M059J (cell line): ENCODE results near the gene KCNB1. TPM values are rescaled to one million over a fixed set of nuclear protein-coding genes. Genes with fewer than 3 reads are reported as not detected.

Source experiments
- DNase-seq: peaks from one replicate; pipeline ENCODE4 v3.0.0-alpha.2; 2012; ENCODE audit warnings: low read depth
- total RNA-seq: library from RNA; depleted of rRNA; stranded (reverse); fragments of >200 nt; shearing (Covaris generic); gene quantifications from 2 replicates; pipeline ENCODE4 v1.2.3, GENCODE V29; 2014

Gene KCNB1
- total RNA-seq, 1 experiment from 2014 or later, result not detected

DNA sequence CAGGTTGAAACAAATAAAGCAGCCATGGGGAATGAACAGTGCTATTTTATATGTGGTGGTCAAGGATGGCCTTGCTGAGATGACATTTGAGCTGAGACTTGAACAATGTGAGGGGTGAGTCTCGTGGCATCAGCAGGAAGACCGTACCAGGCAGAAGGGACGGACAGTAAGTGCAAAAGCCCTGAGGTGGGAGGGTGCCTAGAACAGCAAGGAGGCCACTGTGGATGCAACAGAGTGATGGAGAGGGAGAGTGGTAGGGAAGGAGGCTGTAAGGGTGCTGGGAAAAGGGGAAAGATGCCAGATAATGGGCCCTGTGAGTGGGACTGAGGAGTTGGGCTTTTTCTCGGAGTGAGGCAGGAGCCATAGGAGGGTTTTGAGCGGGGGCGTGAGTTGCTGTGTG is 11.5 kb downstream of the KCNB1 start:
- DNase-seq, result no peak

DNA sequence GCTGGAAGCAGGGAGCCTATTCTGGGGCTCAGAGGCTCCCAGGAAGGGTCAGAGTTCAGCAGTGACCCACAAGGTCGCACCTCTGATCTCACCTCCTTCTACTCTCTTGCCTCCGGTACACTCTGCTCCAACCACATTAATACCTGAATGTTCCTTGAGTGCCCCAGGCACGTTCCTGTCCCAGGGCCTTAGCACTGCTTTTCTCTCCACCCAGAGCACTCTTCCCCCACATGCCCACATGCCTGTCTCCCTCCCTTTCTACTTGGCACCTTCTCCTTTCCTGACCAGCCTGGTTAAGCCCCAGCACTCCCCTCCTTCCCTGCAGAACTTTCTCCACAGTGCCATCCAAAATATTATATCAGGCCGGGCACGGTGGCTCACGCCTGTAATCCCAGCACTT is 13.4 kb downstream of the KCNB1 start:
- DNase-seq, result no peak

DNA sequence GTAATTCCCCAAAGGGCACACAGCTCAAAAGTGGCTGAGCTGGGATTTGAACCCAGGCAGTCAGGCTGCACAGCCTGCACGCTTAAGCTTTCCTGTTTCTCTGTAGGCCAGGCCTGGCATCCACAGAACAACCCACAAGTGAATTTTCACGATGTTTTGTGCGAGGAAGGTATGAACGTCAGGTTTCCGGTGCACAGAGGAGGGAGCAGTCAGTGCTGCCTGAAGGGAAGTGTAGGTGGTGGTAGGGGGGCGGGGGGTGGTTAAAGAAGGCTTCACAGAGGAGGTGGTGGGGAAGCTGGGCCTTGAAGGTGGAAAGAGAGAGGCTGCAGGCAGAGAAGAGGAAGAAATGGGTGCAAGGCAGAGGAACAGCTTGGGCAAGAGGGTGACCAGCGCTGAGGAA is 14.1 kb downstream of the KCNB1 start:
- DNase-seq, result no peak

DNA sequence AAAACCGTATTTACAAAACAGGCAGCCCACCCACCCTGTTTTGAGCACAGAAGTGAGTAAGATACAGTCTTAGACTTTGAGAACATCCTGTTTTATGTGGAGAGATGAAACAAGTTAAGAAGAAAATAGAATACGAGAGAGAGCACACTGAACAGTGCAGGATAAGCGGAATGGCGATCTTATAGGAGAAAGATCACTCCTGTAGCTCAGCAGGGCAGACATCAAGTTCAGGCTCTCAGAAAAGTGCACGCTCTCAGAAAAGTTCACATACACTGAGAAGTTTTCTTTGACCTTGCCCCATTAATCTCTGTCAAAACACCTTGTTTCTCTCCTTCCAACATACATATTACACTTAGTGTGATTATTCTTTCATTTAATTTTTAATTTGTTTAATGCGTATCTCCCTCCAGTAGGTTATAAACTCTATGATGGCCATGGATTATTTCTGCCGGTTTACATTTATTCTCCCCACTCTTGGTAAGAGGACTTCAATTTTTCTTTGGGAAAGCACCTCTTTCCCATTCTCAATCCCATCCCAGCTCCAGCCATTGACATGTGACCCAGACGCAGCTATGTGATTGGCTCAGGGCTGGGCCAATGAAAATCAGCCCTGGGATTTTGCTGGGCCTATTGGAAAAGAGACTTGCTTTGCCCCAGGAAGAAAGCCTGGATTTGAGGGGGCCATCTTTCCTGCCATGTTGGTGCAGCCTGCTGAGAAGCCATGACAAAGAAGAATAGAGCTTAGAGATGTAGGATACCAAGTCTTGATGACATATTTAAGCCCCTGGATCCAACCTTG is 16.2 kb downstream of the KCNB1 start:
- DNase-seq, result no peak

DNA sequence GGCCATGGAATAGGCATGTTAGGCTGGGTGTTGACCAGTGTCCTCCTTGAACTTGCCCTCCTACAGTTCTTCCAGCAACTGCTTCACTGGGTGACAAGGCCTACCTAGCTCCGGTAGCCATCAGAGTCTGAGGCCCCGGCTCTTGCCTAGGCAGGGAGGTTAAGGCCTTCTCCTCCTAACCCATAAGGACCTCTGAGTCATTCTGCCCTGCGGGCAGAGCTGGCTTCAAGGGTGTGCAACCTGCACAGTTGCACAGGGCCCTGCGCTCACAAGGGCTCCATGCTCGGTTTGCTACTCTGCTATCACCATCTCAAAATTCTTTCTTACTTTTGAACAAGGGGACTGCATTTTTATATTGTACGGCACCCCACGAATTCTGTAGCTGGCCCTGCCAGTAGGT is 17.9 kb downstream of the KCNB1 start:
- peak; percentile 35 for DNase-seq

DNA sequence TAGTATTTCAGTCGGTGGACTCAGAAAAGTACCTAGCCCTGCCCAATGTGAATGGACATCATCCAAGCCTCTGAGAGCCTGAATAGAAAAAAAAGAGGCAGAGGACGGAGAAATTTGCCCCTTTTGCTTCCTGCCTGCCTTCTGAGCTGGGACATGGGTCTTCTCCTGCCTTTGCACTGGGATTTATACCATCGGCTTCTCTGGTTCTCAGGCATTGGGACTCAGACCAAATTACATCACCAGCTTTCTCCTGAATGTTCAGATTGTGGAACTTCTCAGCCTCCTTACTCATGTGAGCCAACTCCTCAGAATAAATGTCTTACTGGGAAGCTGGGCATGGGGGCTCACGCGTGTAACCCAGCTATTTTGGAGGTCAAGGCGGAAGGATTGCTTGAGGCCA is 19.8 kb downstream of the KCNB1 start:
- peak; percentile 20 for DNase-seq

DNA sequence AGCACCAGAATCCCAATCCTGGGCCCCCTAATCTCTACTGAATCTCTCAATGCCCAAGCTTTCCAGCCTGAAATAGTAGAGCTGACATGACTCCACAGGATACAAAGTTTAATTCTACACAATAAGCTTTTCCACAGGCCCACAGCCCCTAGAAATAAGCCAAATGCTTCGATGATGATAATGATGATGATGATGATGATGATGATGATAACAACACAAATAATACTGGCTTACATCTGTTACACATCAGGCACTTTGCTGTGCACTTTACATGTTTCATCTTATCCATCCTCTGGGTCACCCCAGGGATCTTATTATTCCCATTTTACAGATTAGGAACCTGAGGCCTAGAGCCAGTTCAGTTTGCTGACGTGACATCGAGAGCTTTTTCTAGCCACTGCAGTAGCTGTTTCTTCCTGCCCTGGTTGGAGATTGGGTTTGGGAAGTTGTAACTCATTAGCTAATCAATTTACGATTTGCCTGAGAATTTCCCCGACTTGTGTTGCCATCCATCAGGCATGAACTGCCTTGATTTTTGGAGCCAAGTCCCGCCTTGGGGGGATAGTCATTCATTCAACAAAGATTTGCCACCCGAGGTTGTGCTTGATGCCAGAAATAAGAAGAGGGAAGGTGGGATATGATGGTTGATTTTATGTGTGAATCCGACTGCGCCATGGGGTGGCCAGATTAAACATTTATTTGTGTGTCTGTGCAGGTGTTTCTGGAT is 20.4 kb downstream of the KCNB1 start:
- no peak for DNase-seq

DNA sequence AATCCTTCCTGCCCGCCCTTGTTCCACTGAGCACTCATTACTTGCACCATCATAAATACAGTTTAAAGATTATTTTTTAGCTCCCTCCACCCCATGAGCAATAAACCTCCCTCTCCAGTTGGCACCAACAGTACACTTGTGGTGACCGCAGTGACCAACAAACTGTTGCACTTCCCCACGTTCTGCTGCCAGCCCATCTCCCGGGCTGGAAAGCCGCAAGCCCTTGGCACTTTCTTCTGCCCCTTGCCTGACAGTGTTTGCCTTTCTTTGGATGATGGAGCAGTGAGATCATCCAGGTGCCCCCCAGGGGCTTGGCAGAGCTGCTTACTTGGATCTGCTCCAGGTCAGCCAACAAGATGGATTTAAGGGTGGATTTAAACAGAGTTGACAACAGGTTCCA is 21.6 kb downstream of the KCNB1 start:
- peak; percentile 98 for DNase-seq

DNA sequence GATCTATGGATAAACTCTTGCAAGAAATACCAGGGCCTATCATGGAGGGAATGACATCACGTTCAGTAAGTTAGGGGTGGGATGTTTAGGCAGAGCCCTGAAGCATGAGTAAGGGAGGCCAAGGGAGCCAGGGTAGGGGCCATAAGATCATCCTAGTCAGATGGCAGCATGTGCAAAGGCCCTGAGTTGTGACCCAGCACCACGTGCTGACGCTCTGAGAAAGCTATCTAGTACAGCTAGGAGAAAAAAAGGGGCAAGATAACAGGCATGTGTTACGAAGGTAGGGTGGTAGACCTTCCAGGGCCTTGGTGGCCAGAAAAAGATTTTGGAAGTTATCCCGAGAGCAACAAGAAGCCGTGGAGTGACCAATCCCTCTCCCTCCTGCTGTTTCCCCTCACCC is 22.3 kb downstream of the KCNB1 start:
- DNase-seq, result no peak

DNA sequence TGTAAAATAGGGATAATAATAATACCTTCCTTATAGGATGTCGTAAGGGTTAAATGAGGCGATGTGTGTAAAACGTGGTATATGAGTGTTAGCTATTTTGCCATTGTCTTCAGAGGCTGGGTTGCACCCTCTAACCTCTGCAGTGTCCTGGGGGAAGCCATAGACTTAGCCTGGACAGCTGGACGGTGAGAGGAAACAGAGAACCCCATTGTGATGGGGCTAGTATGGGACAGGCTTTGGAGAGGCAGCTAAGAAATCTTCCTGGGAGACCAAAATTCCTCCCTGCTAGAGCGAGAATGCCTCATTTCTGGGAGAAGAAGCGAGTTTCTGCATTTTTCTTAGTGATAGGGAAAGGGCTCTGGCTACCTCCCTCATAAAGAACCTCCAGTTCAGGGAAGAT is 22.8 kb downstream of the KCNB1 start:
- DNase-seq, result no peak

DNA sequence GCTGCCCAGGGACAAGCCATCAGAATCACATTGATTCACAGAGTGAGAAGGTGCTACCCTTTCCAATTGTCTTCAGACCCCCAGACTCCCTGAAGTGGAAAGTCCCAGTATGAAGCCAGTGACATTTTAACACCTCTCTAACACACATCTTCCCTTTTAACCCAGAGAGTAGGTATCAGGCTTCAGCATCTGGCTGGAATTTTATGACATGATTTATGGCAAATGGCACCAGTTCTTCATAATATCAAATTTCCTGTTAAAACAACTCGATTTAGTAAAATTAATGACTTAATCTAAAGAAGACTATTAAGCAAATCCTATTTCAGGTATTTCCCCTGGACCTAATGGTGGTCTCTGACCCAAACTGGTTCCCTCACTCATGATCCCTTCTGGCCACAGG is 25.0 kb downstream of the KCNB1 start:
- DNase-seq, result no peak

DNA sequence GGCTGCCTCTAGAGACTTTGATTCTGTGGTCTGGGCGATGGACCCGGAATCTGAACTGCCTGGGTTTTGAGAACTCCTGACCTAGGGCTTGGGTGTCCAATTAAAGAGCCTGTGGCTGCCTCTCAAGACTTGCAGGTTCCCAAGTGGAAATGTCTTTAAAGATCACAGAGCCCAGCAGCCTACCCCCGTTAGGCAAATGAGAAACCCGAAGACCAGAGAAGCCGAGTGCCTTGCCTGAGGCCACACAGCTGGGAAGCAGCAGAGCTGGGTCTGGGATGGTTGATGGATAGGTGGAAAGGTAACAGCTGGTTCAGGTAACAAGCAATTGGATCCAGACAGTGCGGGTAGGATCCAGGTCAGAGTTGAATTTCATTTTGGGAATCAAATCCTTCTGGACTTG is 25.8 kb downstream of the KCNB1 start:
- DNase-seq, result no peak

DNA sequence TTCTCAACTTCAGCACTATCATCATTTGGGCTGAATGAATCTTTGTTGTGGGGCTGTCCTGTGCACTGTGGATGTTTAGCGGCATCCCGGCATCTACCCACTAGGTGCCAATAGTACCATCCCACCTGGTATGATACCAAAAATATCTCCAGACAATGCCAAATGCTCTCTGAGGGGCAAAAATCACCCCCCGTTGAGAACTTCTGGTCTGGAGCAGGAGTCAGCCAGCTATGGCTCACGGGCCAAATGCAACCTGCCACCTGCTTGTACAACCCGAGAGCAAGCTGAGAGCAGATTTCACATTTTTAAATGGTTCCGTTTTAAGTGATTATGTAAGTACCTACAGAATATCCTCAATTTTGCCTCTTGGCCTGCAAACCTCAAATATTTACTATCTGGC is 26.8 kb downstream of the KCNB1 start:
- no peak for DNase-seq

DNA sequence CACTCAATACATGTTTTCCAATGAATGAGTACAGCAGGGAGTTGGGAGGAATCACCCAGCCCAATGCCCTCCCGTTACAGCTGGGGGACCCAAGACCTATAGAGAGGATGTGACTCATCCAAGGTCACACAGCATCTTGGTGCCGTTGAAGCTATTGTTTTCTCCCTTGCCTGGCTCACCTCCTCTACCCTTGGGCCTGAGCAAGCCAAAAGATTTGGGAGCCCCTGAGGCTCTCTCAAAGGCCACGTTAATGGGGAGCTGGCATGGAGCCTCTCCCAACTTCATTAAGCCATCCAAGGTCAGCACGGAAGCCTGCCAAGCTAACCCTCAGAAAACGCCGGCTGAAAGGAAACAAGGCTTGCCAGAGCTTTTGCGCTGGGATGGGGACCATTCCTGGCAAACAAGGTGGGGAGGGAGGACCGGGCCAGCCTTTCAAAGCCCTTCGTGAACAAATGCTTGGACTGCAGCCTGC is 30.4 kb downstream of the KCNB1 start:
- DNase-seq, result peak; percentile 83

DNA sequence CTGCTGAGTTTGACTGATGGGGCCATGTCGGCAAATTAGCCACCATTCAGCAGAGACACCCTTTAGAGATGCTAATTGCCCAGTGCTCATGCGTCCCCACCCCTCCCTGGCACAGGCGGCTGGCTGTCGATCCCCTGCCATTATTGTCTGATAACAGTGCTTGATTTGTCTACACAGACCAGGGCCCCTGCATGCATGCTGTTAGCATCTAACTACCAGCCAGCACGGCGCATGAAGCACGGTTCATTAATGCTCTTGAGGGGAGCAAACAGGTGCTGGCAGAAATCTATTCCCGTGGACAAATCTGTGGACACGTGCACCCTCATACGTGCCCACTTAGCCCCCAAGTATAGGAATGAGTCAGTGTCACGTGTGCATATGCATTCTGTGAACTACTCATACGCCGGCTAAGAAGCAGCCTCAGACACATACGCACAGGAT is 32.2 kb downstream of the KCNB1 start:
- no peak for DNase-seq

DNA sequence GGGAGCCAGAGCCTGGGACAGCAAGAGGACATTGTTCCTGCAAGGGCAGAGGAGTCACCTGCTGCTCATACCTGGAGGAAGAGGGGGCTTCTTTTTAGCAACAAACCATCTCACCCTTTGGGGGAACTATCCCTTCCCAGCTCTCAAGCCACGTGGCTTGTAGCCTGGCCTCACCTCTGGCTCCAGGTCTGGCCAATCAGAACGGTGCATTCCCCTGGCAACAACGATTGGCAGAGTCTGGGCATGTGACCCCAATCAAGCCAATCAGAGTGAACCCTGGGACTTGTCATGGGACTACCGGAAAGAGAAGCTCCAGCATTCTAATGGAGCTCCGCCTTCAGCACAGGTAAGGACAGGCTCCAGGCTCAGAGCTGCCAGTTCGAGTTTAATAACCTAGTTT is 33.6 kb downstream of the KCNB1 start:
- DNase-seq, result peak; percentile 40

DNA sequence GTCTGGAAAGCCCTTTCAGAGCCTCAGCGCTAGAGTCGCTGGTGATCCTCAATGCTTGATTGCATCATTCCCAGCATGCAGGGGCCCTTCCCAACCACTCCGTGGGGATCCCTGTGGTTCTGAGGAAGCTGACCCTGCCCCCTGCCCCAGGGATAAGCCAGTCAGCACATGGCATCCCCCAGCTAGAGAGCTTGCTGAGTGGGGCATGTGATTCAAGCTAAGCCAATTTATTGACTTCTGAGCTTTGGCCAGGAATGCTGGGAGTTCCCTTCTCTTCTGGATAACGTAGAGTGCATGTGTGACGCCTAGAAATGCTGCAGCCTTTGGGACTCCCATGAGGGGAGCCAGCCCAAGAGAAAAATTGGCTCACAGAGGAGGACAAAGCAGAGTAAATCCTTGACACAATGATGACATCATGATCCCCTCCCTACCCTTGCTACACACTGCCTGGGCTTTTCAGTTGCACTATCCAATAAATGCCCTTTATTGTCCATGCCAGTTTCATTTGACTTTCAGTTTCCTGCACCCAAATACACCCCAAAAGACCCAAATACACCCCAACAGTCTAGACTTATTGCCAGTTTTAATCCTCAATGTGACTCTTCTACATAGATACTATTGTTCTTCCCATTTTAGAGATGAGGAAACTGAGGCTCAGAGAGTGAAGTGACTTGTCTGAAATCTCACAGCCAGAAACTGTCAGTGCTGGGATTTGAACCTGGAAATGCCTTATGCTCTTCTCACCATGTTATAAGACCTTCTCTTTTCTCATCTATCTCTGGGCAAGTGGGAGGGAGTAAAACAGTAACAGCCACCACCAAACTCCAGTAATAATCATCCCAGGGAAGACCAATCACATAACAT is 34.3 kb downstream of the KCNB1 start:
- DNase-seq, result no peak

DNA sequence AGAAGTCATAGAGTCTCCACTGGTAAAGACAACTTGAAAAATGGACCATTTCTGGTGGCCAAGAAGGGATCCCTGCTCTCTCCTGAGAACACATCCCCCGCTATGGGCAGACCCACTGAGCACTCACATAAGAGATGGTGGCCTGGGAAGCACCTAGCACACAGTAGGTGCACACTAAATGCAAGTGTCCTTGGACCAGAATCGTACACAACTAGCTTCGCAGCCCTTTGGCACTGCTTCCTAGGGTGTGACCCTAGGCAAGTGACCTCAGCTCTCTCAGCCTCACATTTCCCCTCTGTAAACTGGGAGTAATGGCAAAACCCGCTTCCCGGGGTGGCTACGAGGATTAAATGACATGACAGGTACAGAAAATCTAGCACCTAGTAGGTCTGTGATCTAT is 35.1 kb downstream of the KCNB1 start:
- no peak for DNase-seq

DNA sequence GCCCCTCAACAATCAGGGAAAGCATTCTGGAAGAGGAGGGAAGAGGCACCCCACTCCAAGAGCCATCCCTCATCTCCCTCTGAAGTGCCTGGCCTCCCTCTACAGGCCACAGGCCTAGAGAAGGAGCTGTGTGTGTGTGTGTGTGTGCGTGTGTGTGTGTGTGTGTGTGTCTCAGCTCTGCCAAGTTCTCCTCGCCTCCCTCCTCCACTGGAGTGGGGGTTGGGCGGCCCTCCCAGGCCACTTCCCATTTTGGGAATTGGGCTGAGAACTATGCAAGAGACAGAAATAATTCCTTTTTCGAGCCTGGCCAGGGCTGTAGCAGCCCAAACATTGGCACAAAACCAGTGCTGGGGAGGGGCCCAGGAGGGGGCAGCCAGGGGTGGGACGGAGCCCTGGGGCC is 35.7 kb downstream of the KCNB1 start:
- DNase-seq, result no peak

DNA sequence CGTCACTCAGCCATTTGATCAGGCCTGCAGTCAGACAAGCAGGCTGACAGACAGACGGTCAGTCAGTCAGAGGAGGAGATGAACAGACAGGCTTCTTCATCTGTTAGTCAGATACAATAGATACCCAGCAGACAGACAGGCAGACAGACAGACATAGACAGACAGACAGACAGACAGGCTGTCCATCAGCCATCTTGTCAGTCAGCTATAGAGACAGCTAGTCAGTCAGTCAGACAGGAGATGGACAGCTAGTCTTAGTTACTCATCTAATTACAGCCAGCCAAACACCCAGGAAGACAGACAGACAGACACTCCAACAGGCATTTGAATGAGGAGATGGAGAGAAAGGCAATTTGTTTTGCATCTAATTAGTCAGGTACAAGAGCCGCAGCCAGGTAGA is 36.4 kb downstream of the KCNB1 start:
- DNase-seq, result no peak

DNA sequence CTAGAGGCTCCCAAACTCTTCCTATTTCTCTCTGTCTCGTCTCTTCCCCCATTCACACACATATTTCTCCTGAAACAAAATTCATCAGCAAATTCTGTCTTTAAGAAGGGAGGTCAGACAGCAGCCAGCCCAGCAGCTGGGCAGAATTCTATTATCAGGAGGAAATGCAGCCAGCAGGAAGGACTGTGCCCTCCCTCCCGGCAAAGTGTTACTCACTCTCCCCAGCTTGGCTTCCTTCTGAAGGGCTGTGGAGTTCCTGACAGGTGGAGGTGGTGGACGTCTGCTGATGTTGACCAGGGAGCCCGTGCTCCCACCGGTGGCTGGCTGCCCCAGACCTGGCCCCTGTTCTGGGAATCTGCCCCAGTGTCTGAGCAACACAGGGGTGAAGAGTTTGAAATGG is 37.3 kb downstream of the KCNB1 start:
- no peak for DNase-seq

DNA sequence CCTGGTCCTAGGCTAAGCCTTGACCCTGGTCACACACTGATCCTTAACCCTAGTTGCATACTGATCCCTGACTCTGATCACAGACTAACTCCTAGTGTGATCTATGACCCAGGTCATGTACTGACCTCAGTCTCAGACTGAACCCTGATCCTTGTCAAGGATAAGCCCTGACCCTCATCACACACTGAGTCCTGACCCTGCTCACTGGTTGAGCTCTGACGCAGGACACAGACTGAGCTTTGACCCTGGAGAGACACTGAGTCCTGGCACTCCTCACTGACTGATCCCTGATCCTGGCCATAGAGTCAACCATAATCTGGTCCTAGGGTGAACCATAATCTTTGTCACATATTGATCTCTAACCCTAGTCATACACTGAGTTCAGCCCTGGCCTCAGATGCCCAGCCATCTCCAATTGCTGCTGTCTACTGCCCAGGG is 37.9 kb downstream of the KCNB1 start:
- DNase-seq, result no peak
